GM18858 (cell line): Measurements from ENCODE around the gene SRRM3.
"Not testable (repeated sequence)": the region's sequence is repeated elsewhere in the genome, so short reads cannot be mapped to it uniquely, and the experiment has no call there.

Experiments
- ATAC-seq: cut with Tn5 transposase; IDR thresholded peaks from one replicate; pipeline ENCODE4 v1.9.1; 2021; ENCODE audit not compliant: unreplicated experiment

SRRM3 gene

DNA sequence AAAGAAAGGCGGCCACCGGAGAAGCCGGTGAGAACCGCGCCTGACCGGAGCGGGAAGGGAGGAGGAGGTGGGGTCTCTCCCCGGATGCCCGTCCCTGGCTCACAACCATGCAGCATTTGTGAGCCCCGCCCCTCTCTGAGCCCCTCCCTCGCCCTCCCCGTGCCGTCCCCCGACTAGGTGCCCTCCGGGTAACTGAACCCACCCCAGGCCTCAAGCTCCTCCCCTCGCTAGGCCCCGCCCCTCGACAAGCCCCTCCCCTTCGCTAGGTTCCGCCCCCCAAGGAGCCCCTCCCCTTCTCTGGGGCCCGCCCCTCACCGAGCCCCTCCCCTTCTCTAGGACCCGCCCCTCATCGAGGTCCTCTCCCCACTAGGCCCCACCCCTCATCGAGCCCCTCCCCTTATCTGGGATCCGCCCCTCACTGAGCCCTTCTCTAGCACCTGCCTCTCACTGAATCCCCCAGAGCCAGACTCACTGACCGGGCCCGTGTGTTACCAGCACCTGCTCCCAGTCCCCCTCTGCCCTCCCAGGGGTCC, 58.5 kb downstream of the SRRM3 start:
- ATAC-seq: no peak

DNA sequence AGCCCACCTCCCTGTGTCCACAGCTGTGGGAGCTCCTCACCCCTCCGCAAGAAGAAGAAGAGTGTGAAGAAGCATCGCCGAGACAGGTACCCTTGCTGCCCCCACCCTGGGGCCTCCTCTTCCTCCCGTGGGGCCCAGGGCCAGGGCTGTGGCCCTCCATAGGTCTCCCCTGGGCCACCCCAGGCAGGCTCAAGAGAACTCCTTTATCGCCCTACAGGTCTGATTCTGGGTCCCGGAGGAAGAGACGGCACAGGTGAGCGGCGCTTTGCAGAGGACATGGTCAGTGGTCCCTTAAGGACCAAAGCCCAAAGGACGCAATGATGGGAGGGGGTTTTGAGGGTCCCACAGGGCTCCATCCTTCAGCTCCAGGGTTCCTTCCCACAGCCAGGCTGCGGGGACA, 59.6 kb downstream of the SRRM3 start:
- ATAC-seq: no peak

DNA sequence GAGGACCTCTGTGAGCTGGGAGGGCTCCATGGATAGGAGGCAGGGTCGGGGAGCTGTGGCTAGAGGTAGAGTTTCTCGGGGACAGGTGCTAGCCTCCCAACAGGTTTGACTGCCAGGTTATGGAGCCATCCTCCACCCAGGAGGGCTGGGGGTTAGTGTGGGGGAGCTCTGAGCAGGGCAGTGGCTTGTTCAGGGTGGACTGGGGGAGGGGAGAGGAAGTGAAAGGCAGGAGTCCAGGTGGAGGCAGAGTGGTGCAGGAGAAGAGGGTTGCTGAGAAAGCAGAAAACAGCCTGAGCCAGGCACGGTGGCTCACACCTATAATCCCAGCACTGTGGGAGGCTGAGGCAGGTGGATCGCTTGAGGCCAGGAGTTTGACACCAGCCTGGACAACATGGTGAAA, 60.2 kb downstream of the SRRM3 start:
- no peak for ATAC-seq

DNA sequence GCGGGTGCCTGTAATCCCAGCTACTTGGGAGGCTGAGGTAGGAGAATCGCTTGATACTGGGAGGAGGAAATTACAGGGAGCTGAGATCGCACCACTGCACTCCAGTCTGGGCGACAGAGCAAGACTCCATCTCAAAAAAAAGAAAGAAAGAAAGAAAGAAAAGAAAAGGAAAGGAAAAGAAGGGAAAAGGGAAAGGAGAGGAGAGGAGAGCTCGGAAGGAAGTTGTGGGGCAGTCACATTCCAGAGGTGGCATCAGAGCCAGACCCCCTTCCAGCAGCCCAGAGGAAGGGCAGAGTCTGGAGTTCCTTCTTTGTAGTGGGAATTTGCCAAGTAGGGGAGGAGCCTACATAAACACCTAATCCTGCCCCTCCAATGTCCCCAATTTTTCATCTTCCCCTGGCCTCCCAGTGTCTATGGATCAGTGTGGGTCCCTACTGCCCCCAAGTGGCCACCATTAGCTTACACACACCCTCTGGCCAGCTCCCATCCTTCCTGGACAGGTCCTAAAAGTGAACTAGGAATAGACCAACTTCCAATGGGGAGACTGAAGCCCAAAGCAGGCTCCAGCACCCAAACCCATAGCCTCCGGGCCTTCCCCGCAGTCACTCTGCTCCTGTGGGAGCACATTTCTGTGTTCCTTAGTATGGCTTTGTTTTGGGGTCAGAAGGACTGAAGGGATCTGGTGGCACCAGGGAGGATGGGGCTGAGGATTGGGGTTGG, 61.1 kb downstream of the SRRM3 start:
- no peak for ATAC-seq

DNA sequence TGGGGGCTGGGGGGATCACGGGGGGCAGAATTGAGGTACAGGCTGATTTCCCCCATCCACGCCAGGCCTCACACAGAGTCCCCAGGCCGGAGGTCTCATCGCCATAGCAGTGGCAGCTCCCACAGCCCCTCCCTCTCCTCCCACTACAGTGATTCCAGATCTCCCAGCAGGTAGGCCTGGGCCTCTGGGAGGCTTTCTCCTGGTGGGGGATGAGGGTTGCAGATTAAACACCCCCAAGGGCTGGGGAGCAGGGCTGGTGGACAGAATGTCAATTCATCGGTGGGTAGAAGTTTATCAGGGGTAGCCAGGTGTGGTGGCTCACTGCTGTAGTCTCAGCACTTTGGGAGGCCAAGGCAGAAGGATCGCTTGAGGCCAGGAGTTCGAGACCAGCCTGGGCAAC, 63.6 kb downstream of the SRRM3 start:
- no peak for ATAC-seq

DNA sequence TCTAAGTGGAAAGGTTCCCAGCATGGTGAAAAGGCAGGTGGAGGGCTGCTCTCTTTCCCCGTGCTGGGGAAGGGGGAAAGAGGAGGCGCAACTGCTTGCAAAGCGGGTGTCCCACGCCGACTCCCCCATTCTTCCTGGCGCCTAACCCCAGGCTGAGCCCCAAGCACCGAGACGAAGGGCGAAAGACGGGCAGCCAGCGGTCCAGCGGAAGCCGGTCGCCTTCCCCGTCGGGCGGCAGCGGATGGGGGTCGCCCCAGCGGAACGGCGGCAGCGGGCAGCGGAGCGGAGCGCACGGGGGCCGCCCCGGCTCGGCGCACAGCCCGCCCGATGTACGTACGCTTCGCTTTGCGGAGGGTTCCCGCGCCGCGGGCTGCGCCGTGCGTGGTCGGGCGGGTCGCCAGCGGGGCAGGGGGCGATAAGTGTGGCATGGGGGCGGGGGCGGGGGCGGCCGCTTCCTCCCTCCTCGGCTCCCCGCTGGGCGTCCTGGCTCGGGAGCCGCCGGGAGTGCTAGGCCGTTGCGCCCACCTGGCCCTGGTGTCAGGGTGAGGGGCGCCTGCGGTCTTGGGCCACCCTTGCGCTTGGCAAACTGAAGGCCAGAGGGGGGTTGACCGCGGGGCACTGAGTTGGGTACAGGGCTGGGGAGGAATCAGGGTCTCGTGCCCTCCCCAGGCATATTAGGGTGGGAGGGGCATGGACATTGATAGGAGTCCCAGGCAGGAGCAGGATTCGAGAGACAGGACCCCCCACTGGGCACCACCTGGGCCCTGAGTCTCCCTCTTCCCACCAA, 65.6 kb downstream of the SRRM3 start:
- ATAC-seq: no peak

DNA sequence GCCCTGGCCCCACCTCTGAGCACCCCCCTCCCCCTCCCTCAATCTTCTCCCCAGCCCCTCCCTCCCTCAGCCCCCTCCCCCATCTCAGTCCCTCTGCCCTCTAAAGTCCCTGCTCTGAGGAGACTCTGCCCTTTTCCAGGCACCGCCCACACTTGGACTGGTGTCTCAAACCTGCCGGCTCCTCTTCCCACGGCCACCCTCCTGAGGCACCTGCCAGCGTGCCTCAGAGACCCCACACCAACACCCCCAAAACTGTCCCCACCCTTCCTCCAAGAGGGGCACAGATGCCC, 66.1 kb downstream of the SRRM3 start:
- ATAC-seq: no peak

DNA sequence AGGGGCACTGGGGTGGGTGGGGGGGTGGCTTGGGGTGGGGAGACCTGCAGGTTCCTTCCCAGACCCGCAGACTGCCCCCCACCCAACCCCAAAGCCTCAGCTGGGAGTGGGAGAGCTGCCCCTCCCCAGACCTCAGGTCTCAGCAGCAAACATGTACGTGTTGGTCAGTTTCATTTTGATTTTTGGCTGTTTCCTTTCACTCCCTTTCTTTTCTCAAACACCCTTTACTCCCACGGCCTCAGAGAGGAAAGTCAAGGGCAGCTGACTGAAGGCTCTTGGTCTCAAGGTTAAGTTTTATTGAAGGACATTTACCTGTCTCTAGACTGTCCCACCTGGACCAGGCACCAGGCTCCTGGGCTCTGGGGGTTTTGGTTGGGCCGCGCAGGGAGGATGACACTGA, 66.7 kb downstream of the SRRM3 start:
- ATAC-seq: no peak

DNA sequence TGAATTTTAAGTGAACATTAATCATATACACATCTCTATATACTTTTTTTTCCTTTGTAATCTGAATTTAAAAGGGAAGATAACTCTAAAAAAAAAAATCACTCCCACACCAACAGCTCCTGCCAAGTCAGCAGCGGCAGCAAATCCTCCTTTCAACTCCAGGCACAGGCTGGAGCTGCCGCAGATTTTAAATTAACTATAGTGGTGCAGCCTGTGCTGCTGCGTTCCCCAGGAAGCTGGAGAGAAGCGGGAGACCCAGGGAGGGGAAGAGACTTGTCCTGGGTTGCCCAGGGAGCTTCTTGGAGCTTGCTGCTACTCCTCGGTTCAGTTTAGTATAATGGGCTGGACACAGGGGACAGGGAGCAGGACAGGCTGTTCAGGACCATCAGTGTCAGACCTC, 68.2 kb downstream of the SRRM3 start:
- no peak for ATAC-seq

DNA sequence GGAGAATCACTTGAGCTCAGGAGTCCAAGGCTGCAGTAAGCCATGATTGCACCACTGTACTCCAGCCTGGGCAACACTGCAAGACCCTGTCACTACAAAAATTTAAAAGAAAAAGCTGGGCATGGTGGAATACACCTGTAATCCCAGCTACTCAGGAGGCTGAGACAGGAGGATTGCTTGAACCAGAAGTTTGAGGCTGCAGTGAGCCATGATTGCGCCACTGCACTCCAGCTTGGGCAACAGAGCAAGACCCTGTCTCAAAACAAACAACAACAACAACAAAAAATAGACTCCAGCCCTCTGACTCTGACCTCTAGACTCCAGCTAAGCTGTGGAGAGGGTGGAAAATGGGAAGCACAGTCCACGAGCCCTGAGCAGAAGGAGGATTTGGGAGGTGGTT, 69.7 kb downstream of the SRRM3 start:
- not testable (repeated sequence) for ATAC-seq

DNA sequence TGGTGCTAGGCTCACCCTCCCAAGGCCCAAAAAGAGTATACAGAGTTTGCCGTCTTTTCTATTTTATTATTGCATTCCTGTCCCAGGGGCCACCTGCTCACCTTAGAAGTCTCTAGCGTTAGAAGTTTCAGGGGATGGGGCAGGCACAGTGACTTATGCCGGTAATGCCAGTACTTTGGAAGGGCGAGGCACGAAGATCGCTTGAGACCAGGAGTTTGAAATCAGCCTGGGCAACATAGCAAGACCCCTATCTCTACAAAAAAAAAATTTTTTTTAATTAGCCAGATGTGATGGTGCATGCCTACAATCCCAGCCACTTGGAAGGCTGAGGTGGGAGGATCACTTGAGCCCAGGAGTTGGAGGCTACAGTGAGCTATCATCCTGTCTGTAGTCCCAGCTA, 70.4 kb downstream of the SRRM3 start:
- ATAC-seq: no peak

DNA sequence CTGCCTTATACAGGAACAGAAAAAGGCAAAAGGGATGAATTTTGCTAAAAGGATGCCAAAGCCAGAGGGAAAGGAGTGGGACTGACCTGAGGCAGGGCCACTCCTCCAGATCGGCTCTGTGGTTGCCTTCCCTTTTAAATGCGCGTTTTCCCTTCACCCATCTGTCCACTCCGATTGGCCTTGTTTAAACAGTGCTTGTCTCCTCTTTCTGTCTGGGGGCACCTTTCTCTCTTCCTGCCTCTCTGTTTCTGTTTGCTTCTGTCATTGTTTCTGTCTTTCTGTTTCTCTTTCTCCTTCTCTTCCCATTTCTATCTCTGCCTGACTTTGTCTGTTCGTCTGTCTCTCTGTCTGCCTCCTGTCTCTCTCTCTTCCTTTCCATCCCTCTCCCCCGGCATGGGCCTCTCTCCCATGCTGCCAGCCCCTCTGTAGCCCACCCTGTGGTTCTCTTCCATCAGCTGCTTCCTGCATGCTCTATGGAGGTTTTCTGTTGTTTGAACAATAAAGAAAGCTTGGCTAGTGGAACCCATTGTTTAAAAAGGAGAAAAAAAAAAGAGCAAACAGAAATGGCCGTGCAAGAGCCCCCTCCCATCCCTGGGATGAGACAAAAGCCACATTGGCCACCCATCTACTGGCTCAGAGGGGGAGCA, 71.3 kb downstream of the SRRM3 start:
- no peak for ATAC-seq

DNA sequence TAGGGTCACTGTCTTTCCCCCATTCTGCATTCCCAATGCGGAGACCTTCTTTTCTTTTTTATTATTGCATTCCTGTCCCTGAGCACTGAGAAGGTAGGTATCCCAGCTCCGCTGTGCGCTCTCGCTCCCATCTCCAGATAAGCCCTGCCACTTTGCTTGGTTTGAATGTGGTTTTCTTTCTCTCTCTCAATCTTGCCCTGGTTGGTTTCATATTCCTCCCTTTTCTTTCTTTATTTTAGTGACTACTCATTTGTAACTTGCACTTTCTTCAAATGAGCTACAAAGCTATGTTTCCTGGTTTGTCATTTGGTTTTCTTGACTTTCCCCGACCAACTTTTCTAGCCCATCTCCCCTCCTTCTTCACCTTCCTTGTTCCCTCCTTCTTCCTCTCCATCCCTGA, 71.8 kb downstream of the SRRM3 start:
- no peak for ATAC-seq

DNA sequence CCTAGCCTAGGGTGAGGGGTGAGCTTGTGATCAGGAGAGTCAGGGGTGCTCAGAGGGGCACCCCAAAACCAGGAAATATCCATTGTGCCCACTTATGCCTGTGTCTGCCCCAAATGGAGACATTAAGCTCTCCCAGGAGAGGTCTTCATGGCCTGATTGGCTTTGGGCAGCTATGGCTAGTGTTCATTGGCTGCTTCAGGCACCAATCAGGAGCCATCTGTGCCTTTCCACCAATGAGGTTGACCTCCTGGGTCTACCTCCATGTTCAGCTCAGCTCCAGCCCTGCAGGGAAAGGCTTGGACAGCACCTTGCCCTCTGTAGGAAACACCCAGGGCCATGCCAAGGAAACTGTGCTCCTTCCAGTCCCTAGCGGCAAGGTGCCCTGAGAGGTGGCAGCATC, 76.8 kb downstream of the SRRM3 start:
- ATAC-seq: no peak

DNA sequence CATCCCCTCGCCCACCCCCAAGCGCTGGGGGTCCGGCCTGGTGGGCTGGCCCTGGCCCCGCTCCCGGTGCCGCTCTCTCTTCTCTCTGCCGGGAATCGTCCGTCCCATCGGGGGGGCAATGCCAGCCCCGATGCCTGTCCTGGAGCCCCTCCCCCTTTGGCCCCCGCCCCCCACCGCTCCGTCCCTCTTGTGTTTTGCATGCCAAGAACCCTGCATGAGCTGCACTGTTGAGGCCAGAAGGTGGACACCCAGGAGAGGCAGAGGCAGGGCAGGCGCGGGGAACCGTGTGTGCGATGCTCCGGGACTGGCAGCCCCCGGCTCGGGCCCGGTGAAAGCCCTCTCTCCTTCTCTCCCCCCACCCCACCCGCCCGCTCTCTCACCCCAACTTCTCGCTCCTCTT, 78.7 kb downstream of the SRRM3 start:
- no peak for ATAC-seq

DNA sequence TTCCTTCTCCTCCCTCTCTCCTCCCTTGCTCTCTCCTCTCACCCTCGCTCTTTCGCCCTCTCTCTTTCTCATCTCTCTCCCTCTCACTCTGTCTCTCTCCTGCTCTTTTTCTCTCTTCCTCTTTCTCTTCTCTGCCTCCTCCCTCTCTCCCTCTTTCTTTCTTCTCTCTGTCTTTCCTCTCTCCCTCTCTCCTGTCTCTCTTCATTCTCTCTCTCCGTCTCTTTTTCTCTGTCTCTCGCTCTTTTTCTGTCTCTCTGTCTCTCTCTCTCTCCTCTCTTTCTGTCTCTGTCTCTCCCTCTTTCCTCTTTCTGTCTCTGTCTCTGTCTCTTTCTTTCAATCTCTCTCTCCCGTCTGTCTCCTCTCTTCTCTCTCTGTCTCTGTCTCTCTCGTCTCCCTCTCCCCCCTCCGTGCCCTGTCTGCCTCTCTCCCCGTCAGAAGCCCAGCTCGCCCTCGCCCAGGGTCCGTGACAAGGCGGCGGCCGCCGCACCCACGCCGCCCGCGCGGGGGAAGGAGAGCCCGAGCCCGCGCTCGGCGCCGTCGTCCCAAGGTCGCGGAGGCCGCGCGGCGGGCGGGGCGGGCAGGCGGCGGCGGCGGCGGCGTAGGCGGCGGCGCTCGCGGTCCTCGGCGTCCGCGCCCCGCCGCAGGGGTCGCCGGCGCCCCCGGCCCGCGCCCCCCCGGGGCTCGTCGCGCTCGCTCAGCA, 79.5 kb downstream of the SRRM3 start:
- ATAC-seq: no peak

DNA sequence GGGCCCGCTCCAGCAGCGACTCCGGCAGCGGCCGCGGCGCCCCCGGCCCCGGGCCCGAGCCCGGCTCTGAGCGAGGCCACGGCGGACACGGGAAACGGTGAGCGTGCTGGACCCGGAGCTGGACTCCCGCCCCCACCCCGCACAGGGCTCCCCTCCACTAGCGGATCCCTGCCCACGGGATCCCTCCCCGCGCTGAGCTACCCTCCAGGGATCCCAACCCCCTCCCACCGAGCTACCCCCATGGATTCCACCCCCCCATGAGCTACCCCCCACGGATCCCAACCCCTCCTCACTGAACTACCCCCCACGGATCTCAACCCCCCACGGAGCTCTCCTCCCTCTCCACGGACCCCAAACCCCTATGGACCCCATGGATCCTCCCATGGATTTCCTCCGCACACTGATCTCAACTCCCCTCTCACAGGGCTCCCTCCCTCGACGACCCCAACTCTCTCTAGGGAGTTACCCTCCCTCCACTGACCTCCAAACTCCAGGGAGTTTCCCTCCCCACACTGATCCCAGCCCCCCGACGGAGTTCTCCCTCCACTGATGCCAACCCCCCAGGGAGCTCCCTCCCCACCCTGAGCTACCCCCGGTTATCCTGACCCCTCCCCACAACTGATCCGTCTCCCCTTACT, 80.1 kb downstream of the SRRM3 start:
- ATAC-seq: no peak

DNA sequence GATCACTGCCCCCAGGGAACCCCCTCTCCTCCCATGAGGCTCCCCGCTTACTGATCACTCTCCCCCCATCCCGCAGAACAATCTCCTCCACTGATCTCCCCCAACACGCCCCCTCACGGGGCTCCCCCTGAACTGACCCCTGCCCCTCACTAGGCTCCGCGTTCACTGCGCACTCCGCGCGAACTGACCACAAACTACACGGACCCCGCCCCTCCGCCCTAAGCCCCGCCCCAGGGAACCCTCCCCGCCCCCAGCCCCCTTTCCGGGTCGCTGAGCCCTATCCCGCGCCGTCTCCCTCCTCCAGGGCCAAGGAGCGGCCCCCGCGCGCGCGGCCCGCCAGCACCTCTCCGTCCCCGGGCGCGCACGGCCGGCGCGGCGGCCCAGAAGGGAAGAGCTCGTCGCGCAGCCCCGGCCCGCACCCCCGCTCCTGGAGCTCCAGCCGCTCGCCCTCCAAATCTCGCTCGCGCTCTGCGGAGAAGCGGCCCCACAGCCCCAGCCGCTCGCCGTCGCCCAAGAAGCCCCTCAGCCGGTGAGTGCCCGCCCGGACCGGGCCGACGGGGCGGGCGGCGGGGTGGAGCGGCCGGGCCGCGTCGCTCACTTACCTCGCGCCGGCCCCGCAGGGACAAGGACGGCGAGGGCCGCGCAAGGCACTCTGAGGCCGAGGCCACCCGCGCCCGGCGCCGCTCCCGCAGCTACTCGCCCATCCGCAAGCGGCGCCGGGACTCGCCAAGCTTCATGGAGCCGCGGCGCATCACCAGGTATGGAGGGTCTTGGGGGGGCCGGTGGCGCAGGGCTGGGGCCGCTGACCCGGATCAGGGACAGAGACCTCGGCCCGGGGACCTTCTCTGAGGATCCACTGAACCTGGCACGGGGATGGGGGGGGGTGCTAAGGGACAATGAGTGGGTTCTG, 80.9 kb downstream of the SRRM3 start:
- ATAC-seq: no peak

DNA sequence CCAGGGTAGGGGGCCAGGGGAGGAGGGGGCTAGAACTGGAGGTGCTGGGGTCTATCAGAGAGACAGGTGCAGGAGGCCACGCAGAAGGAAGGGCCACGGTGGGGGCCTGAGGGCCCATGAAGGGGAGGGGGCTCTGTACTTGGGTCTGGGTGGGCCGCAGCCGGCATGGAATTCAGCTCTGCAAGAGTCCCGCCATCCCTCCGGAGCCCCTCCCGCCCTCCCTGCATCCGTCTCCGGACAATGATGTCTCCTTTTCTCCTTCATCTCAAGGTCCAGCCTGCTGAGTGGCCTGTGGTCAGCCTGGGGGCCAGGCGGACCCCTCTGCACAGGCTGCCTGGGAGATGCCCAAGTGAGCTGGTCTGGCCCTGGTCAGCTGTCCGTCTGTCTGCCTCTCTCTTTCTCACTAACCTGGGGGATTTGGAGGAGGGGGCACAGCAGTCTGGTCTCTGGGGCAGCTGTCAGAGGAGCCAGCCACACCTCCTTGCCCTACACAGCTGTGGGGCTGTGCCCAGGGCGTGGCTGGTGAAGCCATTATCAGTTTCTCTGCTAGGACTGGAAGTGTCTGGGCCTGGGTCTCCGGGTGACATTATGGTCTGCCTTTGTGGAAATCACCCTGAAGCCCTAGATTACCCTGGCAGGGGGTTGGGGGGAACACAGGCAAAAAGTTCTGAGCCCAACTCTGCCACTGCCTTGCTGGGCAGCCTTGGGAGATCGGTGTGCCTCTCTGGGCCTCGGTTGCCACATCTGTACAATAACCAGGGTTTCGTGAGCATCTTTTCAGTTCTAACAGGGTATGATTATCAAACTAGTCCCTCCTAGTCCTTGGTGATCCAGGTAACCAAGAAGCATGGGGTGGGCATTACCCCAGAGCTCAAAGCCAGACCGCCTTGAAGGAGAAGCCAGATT, 81.8 kb downstream of the SRRM3 start:
- ATAC-seq: no peak
